ENCODE data around the gene GRHL3.
"Not testable (repeated sequence)": the region's sequence is repeated elsewhere in the genome, so short reads cannot be mapped to it uniquely, and the experiment has no call there.

The GRHL3 gene

DNA sequence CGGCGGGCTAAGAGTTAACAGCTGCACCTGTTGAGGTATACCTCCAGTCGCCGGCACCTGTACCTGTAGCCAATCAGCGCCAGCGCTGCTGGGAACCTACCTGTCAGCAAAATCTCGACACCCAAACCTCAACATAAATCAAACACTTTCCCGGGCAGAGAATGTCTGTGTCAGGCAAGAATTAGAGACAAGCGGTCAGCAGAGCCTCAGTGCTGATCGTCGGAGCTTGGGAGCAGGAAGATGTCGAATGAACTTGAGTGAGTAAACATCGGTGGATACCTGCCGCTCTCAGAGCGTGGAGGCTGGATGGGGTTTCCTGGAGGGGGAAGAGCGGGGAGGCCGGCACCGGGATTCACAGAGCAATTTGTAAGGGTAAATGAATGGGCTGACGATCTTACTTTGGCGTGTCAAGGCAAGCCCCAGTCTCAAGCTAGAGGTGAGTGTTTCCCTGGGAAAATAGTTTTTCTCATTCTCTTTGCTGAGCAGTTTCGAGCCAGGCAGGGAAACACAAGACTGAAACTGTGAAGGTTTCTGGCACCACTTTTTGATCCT is at the start of gene GRHL3:
GRHL3 (plus strand) TSS at position 46 of the 552 bp plus-strand sequence; CDS start at position 241, 195 bp downstream.
- peak; percentile 31 for DNase-seq (ENCODE audit: low read depth)

- DNase-seq (ENCODE audit: low read depth) = not testable (repeated sequence)
These were observed 44.7 kb upstream of the GRHL3 start for GRCh38 chr1:24274203-24275103.

- no peak for DNase-seq (ENCODE audit: low read depth)
These were observed 44.1 kb upstream of the GRHL3 start for GRCh38 chr1:24275104-24275410.

DNA sequence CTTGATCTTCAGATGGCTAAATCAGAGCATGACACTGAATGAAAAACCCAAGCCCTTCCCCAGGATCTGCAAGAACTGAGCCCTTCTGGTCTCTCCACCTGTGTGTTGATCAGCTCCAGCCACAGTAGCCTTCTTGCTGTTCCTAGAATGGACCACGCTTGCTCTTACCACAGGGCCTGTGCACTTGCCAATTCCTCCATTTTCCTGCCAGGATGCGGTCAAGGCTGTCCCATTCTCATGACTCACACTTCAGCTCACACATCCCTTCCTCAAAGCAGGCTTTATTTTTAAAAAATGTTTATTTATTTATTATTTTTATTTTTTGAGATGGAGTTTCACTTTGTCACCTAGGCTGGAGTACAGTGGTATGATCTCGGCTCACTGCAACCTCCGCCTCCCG is 43.6 kb upstream of the GRHL3 start:
- DNase-seq (ENCODE audit: low read depth) = peak; percentile 51

GRCh38 chr1:24276791-24277190 is 42.4 kb upstream of the GRHL3 start:
- DNase-seq (ENCODE audit: low read depth) = no peak

DNA sequence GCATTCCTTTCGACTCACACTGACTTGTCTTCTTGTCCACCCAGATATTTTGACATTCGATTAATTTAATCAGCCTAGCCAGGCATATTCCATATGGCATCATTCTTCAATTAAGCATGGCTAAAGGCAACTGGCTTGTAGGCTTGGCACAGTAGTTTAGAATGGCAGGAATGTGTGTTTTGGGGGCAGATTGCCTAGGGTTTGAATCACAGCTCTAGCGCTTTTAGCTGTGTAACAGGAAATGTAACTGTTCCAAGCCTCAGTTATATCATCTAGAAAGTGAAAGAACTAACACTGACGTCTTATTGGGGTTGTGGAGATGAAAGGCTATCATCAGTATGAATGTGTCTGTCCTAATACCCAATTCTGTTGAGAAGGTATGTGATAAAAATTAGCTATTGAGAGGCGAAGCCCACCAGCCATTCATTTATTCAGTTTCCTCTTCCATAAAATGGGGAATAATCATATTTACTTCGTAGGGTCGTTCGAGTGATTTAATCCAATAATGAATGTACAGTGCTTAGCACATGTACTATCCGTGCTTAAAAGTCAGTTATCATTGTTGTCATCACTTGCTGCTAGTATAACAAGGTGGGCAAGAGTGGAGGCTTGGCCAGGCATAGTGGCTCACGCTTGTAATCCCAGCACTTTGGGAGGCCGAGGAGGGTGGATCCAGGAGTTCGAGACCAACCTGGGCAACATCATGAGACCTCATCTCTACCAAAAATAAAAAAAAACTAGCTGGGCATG is 41.6 kb upstream of the GRHL3 start:
- DNase-seq (ENCODE audit: low read depth) = peak; percentile 66

GRCh38 chr1:24278726-24279125 is 40.4 kb upstream of the GRHL3 start:
- no peak for DNase-seq (ENCODE audit: low read depth)

DNA sequence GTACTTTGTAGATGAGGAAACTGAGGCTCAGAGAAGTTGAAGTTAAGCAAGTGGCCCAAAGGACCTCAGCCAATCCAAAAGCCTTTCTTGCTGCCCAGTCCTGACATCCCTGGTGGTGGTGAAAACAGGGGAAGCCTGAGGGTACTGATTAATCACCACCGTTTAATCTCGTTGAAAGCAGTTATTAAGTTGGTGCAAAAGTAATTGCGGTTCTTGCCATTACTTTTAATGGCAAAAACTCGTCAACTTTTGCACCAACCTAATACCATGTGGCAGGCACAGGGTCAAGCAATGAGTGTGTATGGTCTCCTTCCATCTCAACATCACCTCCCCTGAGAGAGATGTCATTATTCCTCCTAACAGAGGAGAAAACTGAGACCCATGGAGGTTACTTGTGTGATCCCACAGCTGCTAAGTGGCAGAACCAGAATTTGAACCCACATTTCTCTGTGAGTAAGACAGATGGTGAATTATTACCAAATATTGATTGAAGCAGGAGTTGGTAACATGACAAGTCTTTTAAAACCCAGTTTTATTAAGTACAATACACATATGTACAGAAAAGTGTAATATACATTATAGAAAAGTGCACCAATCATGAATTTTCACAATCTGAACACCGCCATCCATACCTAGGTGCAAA is 39.4 kb upstream of the GRHL3 start:
- DNase-seq (ENCODE audit: low read depth) = no peak

DNA sequence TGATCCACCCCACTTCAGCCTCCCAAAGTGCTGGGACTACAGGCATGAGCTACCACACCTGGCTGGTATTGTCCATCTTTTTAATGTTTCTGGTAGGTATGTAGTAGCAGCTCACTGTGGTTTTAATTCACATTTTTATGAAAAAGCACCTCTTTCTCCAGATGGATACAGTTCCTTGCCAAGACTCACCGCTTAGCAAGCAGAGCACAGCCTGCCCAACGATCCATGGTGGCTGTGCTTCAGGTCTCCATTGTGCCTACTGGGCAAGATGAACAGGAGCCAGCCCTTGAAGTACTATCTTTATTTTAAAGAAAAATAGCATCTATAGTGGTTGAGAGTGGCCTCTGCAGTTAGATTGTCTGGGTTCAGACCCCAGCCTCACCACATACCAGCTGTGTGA is 37.6 kb upstream of the GRHL3 start:
- no peak for DNase-seq (ENCODE audit: low read depth)

- DNase-seq (ENCODE audit: low read depth) = no peak
These were observed 36.7 kb upstream of the GRHL3 start for GRCh38 chr1:24282491-24282890.

DNA sequence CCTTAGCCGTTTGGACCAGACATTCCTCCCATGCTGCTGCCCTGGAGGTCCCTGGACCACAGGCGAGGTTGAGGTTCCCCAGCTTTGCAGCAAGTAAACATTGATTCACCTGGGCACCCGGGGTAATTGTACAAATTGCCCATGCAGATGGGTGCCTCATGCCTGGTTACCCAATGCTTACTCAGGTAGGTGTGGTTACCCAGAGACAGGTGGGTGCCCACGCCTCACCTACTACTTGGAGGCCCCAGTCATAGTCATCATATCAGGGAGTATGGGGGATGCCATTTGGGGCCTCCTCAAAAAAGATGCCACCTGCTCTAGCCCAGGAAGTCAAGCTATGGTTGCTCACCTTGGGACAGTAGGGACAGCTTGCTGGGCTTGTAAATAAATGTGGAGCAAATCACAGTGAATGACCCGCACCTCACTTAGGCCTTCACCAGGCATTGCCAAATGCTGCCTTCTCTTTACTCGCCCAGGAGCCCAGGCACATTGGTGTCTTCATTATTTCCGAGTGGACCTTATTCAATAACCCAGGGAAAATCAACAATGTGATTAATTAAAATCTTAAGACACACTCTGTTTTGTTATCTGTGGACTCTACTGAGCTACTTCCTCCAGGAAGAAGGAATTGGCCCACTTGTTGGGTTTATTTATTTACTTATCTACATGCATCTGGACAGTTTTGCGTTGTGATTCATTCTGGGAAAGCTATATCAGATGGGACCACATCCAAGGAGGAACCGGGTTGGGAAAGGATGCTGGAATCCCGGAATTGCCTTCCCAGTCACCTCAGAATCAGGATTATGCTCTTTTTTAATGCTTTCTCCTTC is 35.6 kb upstream of the GRHL3 start:
- peak; percentile 70 for DNase-seq (ENCODE audit: low read depth)

DNA sequence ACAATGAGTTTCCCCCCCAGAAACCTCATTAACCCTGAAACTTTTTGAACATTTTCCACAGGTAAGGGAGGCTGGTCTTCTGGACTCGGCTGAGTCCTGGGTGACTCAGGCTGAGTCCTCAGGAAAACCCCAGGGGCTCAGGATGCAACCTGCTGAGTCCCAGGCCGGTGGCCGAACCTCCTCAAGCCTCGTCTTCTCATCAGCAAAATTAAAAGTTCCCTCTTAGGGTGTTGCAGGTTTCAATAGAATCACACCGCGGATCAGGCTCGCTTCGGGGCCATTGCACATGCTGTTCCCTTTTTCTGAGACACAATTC is 35.0 kb upstream of the GRHL3 start:
- DNase-seq (ENCODE audit: low read depth) = no peak

DNA sequence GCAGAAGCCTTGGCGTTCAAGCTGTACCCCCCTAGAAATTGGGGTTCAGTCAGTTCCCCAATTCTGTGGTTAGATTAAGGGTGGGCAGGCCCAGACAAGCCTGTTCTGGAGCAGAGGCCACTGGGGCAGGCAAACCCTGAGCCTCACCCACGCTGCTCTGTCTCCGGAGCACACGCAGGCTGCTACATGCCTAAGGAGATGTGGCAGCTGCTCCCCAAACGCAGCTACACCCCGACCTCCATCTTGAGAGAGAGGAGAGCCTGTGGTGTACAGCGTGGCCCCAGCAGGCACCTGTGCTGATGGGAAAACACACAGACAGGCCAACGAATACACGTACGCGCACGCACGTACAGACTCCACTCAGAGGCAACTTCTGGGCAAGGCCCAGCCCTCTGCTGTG is 33.9 kb upstream of the GRHL3 start:
- no peak for DNase-seq (ENCODE audit: low read depth)

DNA sequence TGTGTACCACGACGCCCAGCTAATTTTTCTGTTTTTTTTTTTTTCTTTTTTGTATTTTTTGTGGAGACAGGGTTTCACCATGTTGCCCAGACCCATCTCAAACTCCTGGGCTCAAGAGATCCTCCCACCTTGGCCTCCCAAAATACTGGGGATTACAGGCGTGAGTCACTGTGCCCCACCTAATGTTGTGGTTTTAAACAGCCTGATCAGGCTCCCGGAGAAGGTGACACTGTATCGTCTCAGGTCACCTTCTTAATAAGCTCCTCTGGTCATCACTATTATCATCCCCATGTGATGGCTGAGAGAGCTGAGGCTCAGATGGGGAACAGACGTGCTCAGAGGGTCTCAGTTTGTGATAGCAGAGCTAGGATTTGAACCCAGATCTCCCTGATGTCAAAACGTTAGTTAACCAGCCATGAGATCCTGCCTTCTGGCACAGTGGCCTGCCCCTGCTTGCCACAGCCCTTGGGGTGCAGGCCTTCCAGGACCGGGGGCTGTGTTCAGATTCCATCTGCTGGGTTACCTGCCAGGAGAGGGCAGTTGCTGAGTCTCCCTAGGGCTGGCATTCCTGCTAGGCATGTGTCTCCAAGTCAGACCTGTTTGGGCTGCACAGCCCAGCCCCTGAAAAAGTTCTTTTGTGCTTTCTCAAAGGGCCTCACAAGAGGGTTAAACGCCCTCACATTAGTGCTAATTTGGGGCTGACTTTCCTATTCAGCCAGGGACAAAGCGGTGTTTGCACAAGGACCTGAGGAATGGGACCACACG is 32.7 kb upstream of the GRHL3 start:
- DNase-seq (ENCODE audit: low read depth) = no peak

GRCh38 chr1:24287779-24288178 is 31.4 kb upstream of the GRHL3 start:
- DNase-seq (ENCODE audit: low read depth) = not testable (repeated sequence)

DNA sequence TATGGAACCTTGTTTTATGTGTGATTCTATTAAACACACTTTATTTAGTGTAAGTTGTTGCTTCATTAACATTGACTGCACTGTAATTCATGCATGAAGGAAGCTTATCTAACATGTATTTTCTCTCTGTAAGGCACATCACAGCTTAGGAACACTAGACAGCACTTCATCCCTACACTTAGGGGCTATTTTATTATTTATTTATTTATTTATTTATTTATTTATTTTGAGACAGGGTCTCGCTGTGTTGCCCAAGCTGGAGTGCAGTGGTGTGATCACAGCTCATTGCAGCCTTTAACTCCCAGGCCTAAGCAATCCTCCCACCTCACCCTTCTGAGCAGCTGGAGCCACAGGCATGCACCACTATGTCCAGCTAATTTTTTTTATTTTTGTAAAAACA is 30.7 kb upstream of the GRHL3 start:
- DNase-seq (ENCODE audit: low read depth) = no peak

GRCh38 chr1:24289937-24290595 is 29.1 kb upstream of the GRHL3 start:
- peak; percentile 73 for DNase-seq (ENCODE audit: low read depth)

DNA sequence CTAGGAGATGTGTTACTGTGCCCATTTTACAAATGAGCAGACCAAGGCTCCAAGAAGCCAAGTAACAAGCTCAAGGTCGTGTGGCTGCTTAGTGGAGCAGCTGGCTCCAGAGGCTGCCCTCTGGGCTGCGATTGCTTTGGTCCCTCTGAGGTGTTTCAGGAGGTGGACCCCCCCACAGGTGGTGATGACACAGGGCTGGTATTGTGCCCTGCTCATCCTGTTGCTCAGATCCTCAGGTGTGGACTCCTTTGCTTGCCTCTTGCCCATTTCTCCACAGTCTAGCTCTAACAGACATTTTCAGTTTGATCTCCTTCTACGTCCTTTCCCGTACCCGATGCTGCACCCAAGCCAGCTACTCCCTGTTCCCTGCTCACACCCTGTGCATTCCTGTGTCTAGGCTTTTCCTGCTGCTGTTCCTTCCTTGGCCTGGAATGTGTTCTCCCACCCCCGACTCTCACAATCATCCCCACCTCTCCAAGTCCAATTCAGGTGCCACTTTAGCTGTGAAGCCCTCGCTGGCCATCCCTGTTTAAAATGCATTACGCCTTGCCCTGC is 28.1 kb upstream of the GRHL3 start:
- no peak for DNase-seq (ENCODE audit: low read depth)

GRCh38 chr1:24292103-24292502 is 27.1 kb upstream of the GRHL3 start:
- DNase-seq (ENCODE audit: low read depth) = no peak

DNA sequence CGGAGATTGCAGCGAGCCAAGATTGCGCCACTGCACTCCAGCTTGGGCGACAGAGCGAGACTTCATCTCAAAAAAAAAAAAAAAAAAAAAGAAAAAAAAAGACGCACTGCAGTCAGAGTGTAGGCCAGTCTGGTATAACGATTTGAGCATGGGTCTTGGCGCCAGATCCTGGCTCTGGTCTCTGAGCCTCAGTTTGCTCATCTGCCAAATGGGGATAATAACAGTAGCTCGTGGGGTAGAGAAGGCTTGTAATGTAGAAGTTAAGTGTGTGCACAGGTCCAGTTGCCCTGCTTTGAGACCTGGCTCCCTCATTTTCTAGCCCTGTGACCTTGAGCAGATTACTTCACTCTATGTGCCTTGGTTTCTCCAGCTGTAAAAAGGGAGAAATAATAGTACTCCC is 26.3 kb upstream of the GRHL3 start:
- DNase-seq (ENCODE audit: low read depth) = no peak
